Measurements from ENCODE around the gene FHIT. TPM values are rescaled to one million over a fixed set of nuclear protein-coding genes. Genes with fewer than 3 reads are reported as not detected.

Gene FHIT
- total RNA-seq, 1 donor from 2014 or later: 20.2 TPM

DNA sequence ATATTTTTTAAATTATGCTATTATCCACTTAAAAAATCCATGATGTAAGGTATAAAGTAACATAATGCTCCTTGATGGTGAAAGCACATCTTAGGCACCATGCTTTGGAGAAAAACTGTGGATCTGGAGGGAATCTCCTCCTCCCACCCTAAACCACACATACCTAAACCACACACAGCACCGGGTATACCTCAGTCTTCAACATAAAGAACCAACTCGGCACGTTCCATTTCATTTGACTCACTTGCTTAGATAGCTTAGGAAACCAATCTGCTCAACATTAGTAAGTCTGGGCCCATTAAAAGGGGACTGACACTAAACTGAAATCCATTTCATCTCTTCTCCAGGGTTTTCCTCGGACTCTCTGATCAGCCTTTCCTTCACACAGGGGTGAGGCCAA is 1255.7 kb downstream of the FHIT start:
- DNase-seq (ENCODE audit: low spot score): no peak
- H3K36me3 Mint-ChIP-seq (ENCODE audit: low read depth, unreplicated experiment): no peaks in the 10 kb centered on the region
- H3K4me1 Mint-ChIP-seq (ENCODE audit: unreplicated experiment): no peaks in the 10 kb centered on the region
- H3K27ac Mint-ChIP-seq (ENCODE audit: unreplicated experiment): no peak overlapping the region
- no peak overlapping the region for H3K4me3 Mint-ChIP-seq (ENCODE audit: unreplicated experiment)
- H3K9me3 Mint-ChIP-seq (ENCODE audit: unreplicated experiment): no peaks in the 10 kb centered on the region
- TF ChIP-seq, protein P1, sequence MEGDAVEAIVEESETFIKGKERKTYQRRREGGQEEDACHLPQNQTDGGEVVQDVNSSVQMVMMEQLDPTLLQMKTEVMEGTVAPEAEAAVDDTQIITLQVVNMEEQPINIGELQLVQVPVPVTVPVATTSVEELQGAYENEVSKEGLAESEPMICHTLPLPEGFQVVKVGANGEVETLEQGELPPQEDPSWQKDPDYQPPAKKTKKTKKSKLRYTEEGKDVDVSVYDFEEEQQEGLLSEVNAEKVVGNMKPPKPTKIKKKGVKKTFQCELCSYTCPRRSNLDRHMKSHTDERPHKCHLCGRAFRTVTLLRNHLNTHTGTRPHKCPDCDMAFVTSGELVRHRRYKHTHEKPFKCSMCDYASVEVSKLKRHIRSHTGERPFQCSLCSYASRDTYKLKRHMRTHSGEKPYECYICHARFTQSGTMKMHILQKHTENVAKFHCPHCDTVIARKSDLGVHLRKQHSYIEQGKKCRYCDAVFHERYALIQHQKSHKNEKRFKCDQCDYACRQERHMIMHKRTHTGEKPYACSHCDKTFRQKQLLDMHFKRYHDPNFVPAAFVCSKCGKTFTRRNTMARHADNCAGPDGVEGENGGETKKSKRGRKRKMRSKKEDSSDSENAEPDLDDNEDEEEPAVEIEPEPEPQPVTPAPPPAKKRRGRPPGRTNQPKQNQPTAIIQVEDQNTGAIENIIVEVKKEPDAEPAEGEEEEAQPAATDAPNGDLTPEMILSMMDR (IDR thresholded peaks at IDR 0.05; ENCODE audit: unreplicated experiment): no peak
- H3K27me3 Mint-ChIP-seq (ENCODE audit: unreplicated experiment): no peaks in the 10 kb centered on the region

DNA sequence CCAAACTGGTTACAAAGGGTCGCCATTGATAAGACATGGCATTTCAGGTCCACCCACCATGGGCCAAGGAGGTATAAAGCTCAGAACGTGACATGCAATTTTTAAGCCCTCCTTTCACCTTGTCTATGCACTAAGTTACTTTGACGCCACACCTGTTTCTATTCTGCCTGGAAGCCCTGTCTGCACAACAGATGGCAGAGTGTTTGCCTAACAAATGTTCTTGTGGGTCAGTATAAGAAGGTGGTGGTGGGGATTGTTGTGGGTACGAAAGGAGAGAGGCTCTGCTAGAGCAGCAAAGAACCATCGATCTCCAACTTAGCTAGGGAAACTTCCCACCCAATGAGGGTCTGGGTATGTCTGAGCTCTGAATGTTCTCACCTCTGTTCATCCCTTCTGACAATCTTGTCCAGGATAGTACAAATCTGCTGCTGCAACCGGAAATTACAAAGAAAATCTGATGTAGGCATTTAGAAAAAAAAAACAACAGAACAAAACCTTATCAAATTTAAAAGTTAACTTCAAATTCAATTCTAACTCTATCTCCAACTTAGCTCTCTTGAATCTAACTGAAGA is 1256.4 kb downstream of the FHIT start:
- Mint-ChIP-seq H3K9me3 (ENCODE audit: unreplicated experiment) (no peaks in the 10 kb centered on the region), H3K4me3 (ENCODE audit: unreplicated experiment) (no peak overlapping the region), H3K36me3 (ENCODE audit: low read depth, unreplicated experiment) (no peaks in the 10 kb centered on the region), H3K27me3 (ENCODE audit: unreplicated experiment) (no peaks in the 10 kb centered on the region), H3K4me1 (ENCODE audit: unreplicated experiment) (no peaks in the 10 kb centered on the region), H3K27ac (ENCODE audit: unreplicated experiment) (no peak overlapping the region)
- no peak for DNase-seq (ENCODE audit: low spot score)
- TF ChIP-seq, protein P1 (IDR thresholded peaks at IDR 0.05; ENCODE audit: unreplicated experiment): no peak

DNA sequence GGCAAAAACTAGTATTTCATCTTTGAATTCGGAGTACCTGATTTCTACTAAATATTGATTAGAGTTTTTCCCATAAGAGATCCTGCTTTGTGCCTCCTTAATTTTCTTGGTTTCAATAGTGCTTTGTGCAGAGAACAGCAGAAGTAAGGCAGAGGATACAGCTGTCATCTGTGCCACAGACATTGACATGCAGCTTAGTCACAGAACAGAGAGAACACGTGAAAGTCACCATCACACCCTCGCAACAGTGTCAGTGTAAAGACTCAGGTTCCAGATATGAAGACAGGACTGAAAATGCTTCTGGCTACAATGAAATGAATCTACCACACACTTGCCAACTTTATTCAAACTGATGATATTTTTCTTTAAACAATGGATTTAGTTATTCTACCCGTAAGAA is 1258.7 kb downstream of the FHIT start:
- DNase-seq (ENCODE audit: low spot score): no peak
- no peaks in the 10 kb centered on the region for H3K4me1 Mint-ChIP-seq (ENCODE audit: unreplicated experiment)
- H3K27ac Mint-ChIP-seq (ENCODE audit: unreplicated experiment): no peak overlapping the region
- no peaks in the 10 kb centered on the region for H3K9me3 Mint-ChIP-seq (ENCODE audit: unreplicated experiment)
- no peaks in the 10 kb centered on the region for H3K27me3 Mint-ChIP-seq (ENCODE audit: unreplicated experiment)
- H3K4me3 Mint-ChIP-seq (ENCODE audit: unreplicated experiment): no peak overlapping the region
- no peaks in the 10 kb centered on the region for H3K36me3 Mint-ChIP-seq (ENCODE audit: low read depth, unreplicated experiment)
- TF ChIP-seq, protein P1 (IDR thresholded peaks at IDR 0.05; ENCODE audit: unreplicated experiment): no peak

DNA sequence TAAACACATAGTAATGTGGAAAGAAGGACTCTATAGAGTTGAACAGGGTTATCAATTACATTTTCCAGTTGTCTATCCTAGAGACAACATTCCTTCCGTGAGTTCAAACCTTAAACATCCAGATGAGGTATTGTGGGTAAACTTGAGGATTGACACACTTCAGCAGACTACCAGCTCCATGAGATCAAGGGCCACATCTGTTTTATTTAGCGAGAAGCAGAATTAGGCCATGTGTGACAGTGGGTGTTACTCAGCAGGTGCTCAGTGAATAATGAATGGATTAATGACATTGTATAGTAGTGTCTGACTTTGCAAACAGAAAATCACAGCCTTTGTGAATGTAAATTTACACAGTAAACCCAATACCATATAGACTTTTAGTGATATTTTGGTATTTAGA is 1260.3 kb downstream of the FHIT start:
- Mint-ChIP-seq H3K4me1 (ENCODE audit: unreplicated experiment) (peaks cover under 1% of the 10 kb centered on the region), H3K9me3 (ENCODE audit: unreplicated experiment) (no peaks in the 10 kb centered on the region), H3K36me3 (ENCODE audit: low read depth, unreplicated experiment) (no peaks in the 10 kb centered on the region), H3K4me3 (ENCODE audit: unreplicated experiment) (no peak overlapping the region), H3K27me3 (ENCODE audit: unreplicated experiment) (no peaks in the 10 kb centered on the region), H3K27ac (ENCODE audit: unreplicated experiment) (no peak overlapping the region)
- DNase-seq (ENCODE audit: low spot score): no peak
- TF ChIP-seq, protein P1 (IDR thresholded peaks at IDR 0.05; ENCODE audit: unreplicated experiment): no peak

DNA sequence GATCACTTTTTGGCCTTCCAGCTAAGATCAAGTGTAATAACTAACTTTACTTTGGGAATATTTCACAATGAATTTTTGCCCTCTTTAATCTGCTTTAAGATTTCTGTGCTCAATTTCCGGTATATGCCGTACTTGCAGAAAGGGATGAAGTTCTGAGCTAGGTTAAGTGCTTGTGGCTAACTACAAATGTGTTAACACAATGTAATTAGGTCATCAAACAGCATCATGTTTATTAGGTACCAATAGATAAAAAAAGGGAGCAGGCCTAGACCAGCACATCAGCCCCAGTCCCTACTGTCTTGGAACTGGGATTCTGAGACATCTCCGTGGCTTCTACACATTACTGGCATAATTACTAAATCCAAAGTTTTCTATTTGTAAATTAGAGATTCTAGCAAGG is 1268.7 kb downstream of the FHIT start:
- H3K36me3 Mint-ChIP-seq (ENCODE audit: low read depth, unreplicated experiment): no peaks in the 10 kb centered on the region
- TF ChIP-seq, protein P1 (IDR thresholded peaks at IDR 0.05; ENCODE audit: unreplicated experiment): no peak
- H3K27me3 Mint-ChIP-seq (ENCODE audit: unreplicated experiment): no peaks in the 10 kb centered on the region
- DNase-seq (ENCODE audit: low spot score): no peak
- H3K27ac Mint-ChIP-seq (ENCODE audit: unreplicated experiment): no peak overlapping the region
- peaks cover 4% of the 10 kb centered on the region for H3K4me1 Mint-ChIP-seq (ENCODE audit: unreplicated experiment)
- no peaks in the 10 kb centered on the region for H3K9me3 Mint-ChIP-seq (ENCODE audit: unreplicated experiment)
- H3K4me3 Mint-ChIP-seq (ENCODE audit: unreplicated experiment): no peak overlapping the region
